ENCODE results near the gene GJC3.
"Not testable (repeated sequence)": the region's sequence is repeated elsewhere in the genome, so short reads cannot be mapped to it uniquely, and the experiment has no call there.

The GJC3 gene

GRCh38 chr7:99928188-99928587, 1.2 kb downstream of the GJC3 start:
- no peak for DNase-seq

- no peak for DNase-seq
These were observed 1.9 kb downstream of the GJC3 start for GRCh38 chr7:99927536-99927935.

GRCh38 chr7:99926321-99926720, 3.1 kb downstream of the GJC3 start:
- DNase-seq, result no peak

GRCh38 chr7:99923200-99923599, 6.2 kb downstream of the GJC3 start:
- DNase-seq, result no peak

GRCh38 chr7:99920149-99920548, 9.3 kb downstream of the GJC3 start:
- DNase-seq, result no peak

GRCh38 chr7:99919814-99920112, 9.7 kb downstream of the GJC3 start:
- no peak for DNase-seq

GRCh38 chr7:99918959-99919813, 10.2 kb downstream of the GJC3 start, which contains the start of gene TRIM4:
Gene TRIM4, minus strand, starts transcription at chr7:99919530. Its CDS starts 129 bp downstream, at chr7:99919401.
- DNase-seq, result no peak

- DNase-seq, result no peak
These were observed 18.4 kb downstream of the GJC3 start for GRCh38 chr7:99910976-99911375.

- no peak for DNase-seq
These were observed 27.8 kb downstream of the GJC3 start for GRCh38 chr7:99901581-99901980.

- DNase-seq, result no peak
These were observed 29.4 kb downstream of the GJC3 start for GRCh38 chr7:99899830-99900519.

- no peak for DNase-seq
These were observed 30.6 kb downstream of the GJC3 start for GRCh38 chr7:99898836-99899235.

GRCh38 chr7:99898023-99898357, 31.4 kb downstream of the GJC3 start:
- DNase-seq, result no peak

- DNase-seq, result no peak
These were observed 31.9 kb downstream of the GJC3 start for GRCh38 chr7:99897322-99898022.

GRCh38 chr7:99894738-99895137, 34.7 kb downstream of the GJC3 start:
- DNase-seq, result no peak

- DNase-seq, result no peak
These were observed 36.1 kb downstream of the GJC3 start for GRCh38 chr7:99893280-99893679.

- DNase-seq, result not testable (repeated sequence)
These were observed 39.1 kb downstream of the GJC3 start for GRCh38 chr7:99890348-99890747.

- DNase-seq, result not testable (repeated sequence)
These were observed 41.1 kb downstream of the GJC3 start for GRCh38 chr7:99888366-99888765.

- no peak for DNase-seq
These were observed 48.0 kb downstream of the GJC3 start for GRCh38 chr7:99881370-99881769.

GRCh38 chr7:99876933-99877332, 52.5 kb downstream of the GJC3 start, which contains the start of gene OR2AE1:
Gene OR2AE1, minus strand, starts transcription at chr7:99877033. Its CDS starts 0 bp downstream, at chr7:99877033.
- no peak for DNase-seq

GRCh38 chr7:99876491-99876890, 52.9 kb downstream of the GJC3 start:
- no peak for DNase-seq

Data from cortex of kidney (tissue), 1 donor.